Inferior parietal cortex (tissue), 1 donor: ENCODE measurements around the gene DLST.
A peak's percentile ranks its signal among the peaks of the same experiment; 100 is the strongest.

Experiments
- DNase-seq: peaks from one replicate; pipeline ENCODE4 v3.0.0-alpha.2; 2016; ENCODE audit errors: extremely low spot score

The DLST gene

DNA sequence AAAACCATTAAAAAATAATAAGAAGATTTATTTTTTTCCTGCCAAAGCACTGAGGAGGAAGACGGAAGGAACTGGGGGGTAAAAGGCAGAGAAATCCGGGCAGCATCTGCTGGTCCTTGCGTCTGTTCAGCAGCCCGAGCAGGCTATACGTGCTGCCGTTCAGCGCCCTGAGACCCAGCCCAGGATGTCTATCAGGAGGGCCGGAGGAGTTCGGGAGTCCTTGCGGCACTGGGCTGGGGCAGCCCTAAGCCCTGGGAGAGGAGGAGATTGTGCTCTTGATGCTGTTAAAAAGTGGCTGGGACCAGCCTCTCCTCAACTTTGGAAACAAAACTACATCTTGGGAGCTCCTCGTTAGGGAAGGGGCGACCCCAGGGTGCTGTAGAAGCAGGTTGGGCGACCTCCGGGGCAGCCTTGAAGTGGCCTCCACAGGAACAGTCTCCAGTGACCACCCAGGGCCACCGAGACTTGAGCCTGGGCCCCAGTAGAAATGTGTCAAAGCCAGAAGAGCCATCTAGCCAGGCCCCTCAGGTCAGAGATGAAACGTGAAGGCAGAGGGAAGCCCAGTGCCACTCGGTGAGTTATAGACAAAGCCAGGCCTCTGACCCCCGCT is 59.3 kb downstream of the DLST start:
- no peak for DNase-seq

DNA sequence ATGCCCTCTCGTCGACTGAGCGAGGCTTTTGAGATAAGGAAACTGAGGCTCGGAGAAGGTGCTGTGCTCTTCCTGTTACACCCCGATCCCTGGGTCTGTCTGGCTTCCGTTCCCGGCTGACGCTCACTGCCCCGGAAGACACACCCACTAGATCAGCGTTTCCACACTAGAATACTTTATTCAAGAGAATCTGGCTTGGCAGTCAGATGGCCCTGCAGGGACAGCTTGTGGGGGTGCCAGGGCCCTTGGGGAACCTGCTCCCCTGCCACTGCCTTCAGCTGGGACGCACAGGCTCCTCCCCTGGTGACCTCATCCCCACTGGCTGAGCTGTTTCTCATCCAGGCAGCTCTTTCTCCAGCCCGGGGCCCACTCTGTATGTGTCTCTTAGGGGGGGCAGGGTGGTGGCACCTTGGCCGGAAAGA is 60.0 kb downstream of the DLST start:
- DNase-seq, result peak; percentile 48

DNA sequence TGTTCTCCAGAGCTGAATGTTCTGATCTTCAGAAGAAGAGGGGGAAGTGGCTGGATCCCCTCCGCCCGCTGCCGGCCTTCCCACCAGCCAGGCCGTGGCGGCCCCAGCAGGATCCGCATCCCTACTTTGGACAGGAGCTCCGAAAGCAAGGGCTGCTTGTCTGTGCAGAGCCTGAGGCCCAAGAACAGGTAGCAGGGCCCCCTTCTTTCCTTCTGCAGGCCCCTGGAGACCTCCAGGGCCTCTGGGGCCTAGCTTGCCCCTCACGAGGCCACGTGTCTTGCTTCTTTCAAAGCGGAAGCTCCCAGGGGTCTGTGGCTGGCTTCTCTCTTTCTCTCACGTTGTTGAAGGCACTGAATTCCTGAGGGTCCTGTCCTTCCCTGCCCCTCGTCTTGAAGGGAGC is 60.5 kb downstream of the DLST start:
- no peak for DNase-seq

DNA sequence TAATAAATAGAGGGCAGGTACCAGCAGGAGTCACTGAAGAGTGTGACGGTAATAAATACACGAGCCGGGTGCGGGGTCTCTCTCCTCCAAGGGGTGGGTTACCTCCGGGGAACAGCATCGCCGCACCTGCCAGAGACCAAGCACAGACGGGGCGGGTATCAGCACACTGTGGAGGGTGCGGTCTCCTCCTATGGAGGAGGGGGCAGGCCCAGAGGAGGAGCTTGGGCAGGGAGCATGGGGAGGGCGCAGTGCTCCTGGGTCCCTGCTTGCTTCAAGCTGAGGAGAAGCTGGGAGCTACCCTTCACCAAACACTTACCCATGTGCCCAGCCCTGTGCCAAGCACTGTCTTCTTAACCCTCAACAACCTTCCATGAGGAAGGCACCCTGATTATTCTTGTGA is 60.9 kb downstream of the DLST start:
- DNase-seq, result no peak

DNA sequence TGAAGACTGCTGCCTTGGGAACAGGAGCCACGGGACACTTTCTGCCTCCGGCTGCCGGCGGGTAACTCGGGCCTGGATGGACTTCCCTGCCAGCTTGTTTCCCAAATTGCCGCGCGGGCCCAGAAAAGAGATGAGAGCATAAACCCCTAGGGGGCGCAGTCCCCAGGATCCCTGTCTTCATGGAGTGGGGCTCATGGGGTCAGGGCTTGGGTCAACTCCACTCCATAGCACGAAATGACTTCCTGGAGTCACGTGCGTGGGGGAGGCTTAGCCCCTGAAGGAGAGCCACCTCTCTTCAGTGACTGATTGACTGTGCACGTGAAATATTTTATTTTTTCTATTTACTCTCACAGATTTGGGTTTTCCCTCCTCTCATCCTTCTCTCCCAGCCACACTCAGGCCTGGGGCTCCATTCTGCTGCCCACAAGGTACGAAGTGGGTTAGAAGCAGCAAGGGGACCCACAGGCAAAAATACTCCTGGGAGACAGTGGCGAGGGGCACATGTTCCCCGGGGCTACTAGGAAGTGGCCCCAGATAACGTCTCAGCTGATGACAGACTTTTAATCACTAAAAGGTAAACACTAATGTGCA is 63.6 kb downstream of the DLST start:
- peak; percentile 32 for DNase-seq

DNA sequence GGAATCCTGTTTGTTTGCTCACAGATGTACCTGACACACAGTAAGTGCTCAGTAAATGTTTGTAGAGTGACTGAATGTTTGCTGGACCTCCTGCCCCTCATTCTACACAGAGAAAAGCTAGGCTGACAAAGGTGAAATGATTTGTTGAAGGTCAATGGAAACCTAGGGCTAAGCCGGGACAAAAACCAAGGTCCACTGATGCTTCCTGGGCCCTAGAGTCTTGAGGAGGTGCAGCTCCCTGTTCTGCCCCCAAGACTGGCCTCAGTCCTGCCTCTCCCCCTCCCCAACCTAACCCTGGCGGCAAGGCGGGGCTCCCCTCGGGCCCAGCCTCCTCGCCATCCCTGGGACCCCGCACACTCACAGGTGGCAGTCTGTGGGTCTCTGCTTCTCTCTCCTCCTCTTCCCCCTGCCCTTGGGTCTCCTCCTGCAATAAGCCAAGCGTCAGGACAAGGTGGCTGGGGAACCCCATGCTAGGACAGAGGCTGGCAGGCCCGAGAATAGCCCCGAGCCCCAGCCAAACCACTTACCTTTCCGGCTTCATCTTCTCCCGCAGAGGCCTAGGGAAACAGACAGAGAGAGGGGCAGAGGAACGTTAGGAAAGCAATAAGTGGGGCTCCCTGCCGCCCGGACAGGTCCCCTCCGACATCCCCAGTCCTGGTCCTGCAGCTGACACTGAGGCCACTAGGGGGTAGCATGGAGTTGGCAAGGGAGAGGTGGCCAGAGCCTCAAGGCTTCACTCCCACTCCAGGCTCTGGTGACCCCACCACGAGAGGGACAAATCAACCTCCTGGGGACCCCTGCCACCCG is 64.3 kb downstream of the DLST start:
- peak; percentile 89 for DNase-seq

DNA sequence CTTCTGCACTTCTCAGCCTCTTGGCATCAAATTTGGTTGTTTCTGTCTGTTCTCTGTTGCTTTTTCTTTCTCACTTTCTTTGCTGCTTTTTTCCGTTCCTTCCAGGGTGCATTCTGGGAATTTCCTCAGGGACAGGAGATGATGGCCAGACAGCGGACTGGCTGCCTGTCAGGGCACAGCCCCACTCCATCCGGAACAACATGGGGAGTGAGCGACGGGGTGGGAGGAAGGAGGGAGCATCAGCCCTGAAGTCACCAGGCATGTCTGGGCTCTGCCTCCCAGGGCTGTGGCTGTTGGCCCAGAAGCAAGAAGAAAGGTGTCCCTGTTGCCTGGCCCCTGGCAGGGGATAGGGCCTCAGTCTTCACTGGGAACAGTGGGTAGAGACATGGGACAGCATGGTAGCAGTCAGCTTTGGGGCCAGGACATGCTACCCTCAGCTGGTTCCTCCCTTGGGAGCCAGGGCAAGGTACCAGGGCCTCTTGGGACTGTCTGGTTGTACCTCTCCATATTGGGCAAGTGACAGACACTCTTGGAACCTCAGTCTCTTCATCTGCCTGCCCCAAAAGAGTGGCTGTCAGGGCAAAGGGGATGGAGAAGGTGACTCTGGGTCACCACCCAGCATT is 65.1 kb downstream of the DLST start:
- no peak for DNase-seq

DNA sequence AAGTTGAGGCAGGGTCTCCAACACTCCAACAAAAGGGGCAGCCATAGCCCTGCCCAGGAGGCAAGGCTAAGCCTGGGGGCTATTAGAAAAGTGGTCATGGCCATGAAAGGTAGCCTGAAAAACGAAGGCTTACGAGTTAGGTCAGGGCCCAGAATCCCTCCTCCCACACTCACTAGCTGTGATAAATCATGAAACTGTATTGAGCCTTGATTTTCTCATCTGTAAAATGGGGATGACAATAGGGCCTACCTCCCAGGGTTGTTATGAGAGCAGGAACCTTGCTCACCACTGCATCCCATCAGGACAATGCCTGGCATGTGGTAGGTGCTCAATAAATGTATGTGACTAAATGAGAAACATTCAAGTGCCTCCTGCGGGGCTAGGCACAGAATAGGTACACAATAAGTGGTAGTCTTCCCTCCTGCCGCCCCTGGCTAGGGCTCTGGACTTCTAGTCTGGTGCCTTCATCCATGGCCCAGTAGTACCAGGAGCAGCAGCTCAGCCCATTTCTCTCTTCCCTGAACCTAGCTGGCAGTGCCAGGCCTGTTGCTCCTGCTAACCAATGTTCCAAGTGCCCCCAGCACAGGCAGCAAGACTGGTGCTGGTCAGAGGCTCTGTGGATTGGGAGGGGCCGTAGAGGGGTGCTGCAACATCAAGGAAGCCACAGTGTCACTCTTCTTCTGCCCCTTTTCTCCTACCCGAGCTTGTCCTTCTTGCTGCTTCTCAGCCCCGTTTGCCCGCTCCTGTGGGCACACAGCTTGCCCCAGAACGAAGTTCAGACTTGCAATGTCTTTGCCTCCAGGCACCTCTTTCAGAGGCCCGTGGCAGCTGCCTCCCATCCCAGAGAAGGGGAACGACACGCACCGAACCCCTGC is 65.9 kb downstream of the DLST start:
- no peak for DNase-seq

DNA sequence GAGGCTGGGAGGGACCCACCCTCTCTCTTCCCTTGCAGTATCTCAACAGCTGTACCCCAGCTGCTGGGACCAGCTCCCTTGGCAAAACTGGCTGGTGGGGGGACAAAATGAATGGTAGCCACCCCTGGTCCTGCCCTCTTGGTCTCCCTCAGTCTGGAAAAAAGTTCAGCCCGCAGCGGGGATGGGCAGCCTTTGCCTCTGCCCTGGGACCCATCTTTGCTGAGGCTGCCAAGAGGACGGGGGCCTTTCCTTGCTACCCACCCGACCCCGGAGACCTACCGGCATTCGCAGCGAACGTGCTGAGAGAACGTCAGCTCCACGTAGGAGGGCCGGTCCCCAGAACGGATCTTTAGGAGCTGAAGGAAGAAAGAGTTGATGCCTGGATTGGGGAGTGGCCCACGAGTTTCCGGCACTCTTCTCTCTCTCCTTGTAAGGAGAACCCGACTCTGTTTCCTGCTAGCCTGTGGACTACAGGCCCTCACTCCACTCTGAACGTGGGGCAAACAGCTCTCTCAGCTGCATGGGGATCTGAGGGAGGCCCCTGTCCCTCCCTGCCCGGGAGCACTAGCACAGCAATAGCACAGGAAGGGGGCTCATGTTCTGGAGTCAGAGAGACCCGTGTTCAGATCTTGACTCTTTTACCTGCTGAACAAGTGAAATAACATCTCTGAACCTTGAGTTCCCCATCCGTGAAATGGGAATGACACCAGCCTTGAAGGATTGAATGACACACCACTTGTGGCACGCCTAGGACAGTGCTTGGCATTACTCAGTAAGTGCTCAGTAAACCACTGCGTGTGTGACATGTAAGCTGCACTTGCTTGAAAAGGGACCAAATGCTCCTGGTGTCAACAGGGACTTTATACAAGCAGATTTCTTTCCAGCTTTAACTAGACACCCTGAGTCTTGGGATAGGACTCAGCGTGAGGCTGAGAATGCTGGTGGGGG is 66.8 kb downstream of the DLST start:
- DNase-seq, result no peak

DNA sequence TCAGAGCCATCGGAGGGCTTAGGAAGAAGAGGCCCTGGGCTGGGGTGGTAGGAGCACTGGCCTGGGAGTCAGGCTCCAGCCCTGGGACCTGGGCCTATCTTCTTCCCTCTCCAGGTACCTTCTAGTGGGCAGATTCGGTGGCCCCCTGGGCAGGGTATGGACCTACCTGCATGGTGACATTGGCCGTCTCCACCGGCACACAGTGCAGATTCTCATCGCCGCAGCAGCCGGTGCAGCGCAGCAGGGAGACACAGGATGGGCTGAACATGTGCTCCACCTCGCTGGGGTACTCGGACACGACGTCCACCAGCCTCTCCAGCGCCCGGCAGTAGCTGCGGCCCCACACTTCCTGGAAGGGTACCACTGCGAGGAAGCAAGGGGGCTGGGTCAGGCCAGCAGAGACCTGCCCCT is 67.5 kb downstream of the DLST start:
- no peak for DNase-seq

DNA sequence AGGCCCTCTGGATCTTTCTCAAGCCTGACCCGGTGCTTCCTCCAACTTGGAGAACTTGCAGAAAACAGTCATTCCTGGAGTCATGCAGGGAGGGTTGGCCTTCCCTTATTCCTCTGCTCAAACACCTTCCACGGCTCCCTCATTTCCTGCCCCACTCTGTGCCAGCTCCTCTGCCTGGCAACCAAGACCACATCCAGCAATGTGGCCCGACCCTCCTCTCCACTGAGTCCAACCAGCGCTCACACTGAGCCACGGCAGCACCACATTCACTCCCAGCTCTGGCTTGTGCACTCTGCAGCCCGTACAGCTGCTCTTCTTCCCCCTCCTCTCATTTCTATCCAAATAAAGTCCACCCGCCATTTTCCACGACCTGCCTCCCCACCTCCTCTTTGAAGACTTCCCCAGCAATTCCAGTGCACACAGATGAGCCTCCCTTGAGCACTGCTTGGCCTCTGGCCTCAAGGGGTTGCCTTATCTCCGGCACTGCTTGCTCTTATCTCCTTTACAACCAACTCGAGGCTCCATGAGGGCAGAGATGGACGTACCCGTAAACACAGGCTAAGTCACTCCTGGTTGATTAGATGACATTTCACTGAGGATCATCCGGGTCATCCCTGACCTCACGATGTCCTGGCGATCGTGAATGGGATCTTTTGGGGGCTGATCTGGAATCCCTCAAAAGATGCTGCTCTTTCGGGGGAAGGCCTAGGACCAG is 68.3 kb downstream of the DLST start:
- DNase-seq, result no peak

DNA sequence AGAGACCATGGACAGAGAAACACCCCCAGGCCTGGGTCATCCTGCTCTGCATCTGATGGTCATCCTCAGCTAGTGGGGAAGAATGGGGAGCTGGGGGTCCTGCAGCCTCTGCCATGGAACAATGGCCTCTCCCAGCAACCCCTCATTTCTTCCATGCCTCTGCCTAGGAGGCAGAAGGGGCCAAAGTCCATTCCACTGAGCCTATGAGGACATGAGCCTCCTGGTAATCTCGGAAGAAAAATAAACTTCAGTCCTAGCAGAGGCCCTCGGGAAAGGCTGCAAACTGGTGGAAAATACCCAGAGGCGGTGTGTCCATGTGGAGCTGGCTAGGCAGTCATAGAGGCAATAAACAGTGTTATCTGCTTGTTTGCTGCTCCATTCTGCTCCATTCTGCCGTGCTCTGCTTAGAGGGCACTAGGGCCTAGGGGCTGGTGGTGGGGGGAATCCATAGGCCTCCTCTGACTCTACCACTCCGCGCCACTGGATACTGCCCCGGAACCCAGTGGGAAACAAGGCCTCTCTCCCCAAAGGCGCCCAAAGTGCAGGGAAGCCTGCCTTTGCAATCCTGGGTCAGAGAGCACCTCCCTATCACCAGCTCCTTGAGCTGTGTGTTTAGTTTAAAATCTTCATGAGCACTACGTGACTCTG is 69.2 kb downstream of the DLST start:
- DNase-seq, result no peak

DNA sequence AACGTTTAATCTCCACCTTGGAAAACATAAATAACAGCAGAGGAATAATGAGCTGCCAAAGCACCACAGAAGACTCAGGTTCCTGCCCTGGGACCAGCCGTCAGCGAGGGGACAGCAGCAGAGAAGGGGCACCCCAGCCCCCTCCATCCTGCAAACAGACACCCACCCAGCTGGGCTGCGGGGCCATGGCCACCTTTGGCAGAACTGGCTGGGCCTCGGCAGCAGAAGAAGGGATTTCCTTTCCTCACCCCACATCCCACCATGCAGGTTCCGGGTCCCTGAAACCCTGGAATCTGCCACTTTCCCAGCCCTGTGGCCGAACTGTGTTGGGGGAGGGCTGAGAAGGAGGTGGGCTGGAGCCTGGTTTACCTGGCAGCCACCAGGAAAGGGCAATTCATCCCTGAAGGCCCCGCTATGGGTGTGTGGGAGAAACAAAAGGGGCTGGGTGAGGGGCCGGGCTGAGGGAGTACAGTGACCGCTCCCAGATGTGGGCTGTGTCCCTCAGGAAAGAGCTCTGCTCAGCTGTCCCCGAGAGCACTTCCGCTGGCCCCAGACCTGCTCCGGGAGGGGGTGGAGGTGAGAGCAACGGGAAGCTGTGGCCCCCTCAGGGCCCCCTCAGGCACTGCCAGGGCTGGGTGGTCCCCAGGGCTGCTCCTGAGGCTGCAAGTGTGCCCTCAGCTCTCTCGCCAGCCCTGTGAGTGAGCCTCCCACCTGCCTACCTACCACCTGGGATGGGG is 69.9 kb downstream of the DLST start:
- no peak for DNase-seq

DNA sequence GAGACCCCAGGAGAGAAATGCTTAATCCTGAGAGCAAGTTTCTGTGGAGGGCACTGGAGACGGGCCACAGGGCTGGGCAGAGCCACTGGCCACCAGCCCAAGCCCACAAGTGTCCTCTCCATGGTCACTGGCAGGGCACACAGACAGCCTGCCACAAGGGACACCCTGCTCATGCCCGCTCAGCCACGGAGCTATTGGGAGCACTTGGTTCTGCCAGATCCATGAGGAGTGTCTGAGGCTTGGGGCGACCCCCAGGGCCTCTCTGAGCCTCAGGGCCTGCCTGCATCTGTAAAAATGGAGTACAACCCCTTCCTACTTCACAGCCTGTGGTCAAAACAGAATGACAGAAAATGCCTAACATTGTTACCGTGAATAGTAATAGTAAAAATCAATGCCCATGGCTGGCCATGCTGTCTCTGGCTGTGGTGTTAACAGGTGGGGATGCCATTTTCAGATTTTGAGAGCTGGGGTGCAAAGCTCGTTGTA is 70.5 kb downstream of the DLST start:
- DNase-seq, result no peak

DNA sequence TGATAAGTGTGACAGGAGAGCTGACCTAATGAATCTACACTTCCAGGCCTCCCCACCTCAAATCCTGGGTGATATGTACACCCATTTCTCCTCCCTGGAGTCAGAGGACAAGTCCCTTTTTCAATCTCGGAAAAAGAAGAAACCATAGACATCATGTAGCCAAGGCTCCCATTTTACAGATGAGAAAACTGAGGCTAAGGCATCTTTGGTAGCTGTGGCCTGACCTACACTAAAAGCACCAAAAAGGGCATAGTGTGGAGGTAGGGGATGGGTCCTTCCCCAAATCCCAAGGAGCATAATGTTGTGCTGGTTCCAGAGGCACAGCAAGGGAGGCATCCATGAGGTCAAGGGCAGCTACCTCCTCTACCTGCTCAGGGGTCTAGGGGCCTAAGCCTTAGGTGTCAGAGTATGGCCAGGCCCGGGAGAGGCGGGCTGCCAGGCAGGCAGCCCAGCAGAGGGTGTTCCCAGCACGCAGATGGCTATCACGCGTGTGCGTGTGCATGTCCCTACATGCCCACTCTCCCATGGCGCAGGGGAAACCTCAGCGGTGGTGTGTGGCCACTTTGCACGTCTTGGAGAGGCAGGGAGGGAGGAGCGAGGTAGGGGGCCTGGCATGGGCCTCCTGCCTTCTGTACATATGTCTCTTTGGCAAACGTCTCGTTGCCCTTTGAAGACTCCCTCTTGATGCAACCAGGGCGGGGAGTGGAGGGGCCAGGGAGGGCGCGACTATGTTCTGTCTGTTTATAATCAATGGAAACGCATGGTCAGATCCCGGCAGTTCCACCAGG is 71.2 kb downstream of the DLST start:
- no peak for DNase-seq
